ENCODE measurements around the gene ILF3.

DNA sequence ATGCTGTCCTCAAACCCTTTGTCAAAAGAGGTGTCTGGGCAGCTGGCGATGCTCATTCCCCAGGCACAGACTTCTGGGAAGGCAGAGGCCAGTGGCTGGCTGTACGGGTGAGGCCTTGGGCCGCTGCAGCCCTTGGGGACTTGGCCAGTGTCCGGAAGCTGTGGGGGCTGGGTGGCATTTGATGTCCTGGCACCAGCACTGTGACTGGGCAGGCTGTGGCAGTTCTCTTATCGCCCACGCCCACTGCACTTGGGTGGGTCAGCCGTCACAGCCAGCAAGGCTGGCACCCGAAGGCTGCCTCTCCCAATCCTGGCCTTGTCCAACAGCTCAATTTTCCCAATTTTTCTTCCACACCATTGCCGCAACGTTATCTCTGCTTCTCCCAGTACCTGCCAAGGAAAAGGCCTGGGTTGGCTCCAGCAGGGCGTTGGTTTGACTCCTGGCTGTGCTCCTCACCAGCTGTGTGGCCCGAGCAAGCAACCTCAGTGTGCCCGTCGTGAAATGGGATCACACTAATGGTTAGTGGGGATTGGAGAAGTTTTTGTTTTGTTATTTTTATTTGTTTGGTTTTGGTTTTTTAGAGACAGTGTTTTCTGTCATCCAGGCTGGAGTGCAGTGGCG lies 41.5 kb upstream of the ILF3 start:
- TF ChIP-seq, protein P1, sequence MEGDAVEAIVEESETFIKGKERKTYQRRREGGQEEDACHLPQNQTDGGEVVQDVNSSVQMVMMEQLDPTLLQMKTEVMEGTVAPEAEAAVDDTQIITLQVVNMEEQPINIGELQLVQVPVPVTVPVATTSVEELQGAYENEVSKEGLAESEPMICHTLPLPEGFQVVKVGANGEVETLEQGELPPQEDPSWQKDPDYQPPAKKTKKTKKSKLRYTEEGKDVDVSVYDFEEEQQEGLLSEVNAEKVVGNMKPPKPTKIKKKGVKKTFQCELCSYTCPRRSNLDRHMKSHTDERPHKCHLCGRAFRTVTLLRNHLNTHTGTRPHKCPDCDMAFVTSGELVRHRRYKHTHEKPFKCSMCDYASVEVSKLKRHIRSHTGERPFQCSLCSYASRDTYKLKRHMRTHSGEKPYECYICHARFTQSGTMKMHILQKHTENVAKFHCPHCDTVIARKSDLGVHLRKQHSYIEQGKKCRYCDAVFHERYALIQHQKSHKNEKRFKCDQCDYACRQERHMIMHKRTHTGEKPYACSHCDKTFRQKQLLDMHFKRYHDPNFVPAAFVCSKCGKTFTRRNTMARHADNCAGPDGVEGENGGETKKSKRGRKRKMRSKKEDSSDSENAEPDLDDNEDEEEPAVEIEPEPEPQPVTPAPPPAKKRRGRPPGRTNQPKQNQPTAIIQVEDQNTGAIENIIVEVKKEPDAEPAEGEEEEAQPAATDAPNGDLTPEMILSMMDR (IDR thresholded peaks at IDR 0.05; ENCODE audit: extremely low read depth in 1 of 2, insufficient read depth in 1 of 2, low read depth in 1 of 2, low read length in 2 of 2): no peak
- TF ChIP-seq POLR2AphosphoS5 (IDR thresholded peaks at IDR 0.05; ENCODE audit: insufficient read depth, low read depth, low read length) (no peak), EZH2 (IDR thresholded peaks at IDR 0.05; ENCODE audit: borderline replicate concordance, low read depth, low read length, severe bottlenecking) (no peak), JUN (IDR thresholded peaks at IDR 0.05; ENCODE audit: borderline replicate concordance, insufficient read depth, insufficient read length, low read depth) (no peak), MYC (IDR thresholded peaks at IDR 0.05; ENCODE audit: low read depth, low read length) (no peak)
- TF ChIP-seq, protein P2, sequence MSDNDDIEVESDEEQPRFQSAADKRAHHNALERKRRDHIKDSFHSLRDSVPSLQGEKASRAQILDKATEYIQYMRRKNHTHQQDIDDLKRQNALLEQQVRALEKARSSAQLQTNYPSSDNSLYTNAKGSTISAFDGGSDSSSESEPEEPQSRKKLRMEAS (IDR thresholded peaks at IDR 0.05; ENCODE audit: insufficient read depth, insufficient read length): no peak
